DOHH2 (cell line): ENCODE results near the gene CRK.
"Not testable (repeated sequence)": the region's sequence is repeated elsewhere in the genome, so short reads cannot be mapped to it uniquely, and the experiment has no call there.

Source experiments
- H3F3A ChIP-seq: fragments of 200-600 bp; sonication (generic), shearing (Covaris generic); 2 replicates; pipeline ENCODE4 v1.6.0; 2016; ENCODE audit warnings: antibody characterized with exemption, mild to moderate bottlenecking; ENCODE audit not compliant: control insufficient read depth, insufficient read depth
- H3K27ac ChIP-seq: fragments of 200-600 bp; sonication (generic); 2 replicates; pipeline ENCODE4 v1.5.1; 2014; ENCODE audit warnings: low read depth, mild to moderate bottlenecking, low read length, moderate library complexity
- H3K27me3 ChIP-seq: fragments of 200-600 bp; sonication (generic); 2 replicates; pipeline ENCODE4 v1.6.1; 2014; ENCODE audit warnings: mild to moderate bottlenecking, low read length, mixed read lengths; ENCODE audit not compliant: control insufficient read depth
- H3K36me3 ChIP-seq: fragments of 200-600 bp; sonication (generic); 2 replicates; pipeline ENCODE4 v1.6.1; 2014; ENCODE audit warnings: mild to moderate bottlenecking, low read length, moderate library complexity, mixed read lengths; ENCODE audit not compliant: control insufficient read depth
- H3K4me1 ChIP-seq: fragments of 200-600 bp; sonication (generic); 2 replicates; pipeline ENCODE4 v1.6.1; 2014; ENCODE audit warnings: mild to moderate bottlenecking, low read length, mixed read lengths; ENCODE audit not compliant: control insufficient read depth
- H3K4me2 ChIP-seq: fragments of 200-600 bp; sonication (generic); 2 replicates; pipeline ENCODE4 v1.6.0; 2014; ENCODE audit warnings: mild to moderate bottlenecking, low read length, moderate library complexity
- H3K4me3 ChIP-seq: fragments of 200-600 bp; sonication (generic); 2 replicates; pipeline ENCODE4 v1.5.1; 2014; ENCODE audit warnings: mild to moderate bottlenecking, low read length, mixed read lengths
- H3K79me2 ChIP-seq: fragments of 200-600 bp; sonication (generic); 2 replicates; pipeline ENCODE4 v1.6.1; 2014; ENCODE audit warnings: mild to moderate bottlenecking, low read length, mixed read lengths; ENCODE audit not compliant: control insufficient read depth
- H3K9me2 ChIP-seq: fragments of 200-600 bp; sonication (generic); replicated peaks from 2 replicates; pipeline ENCODE4 v1.6.1; 2014; ENCODE audit warnings: mild to moderate bottlenecking, low read length, mixed read lengths; ENCODE audit not compliant: control insufficient read depth
- H3K9me3 ChIP-seq: fragments of 200-600 bp; sonication (generic); 2 replicates; pipeline ENCODE4 v1.6.1; 2014; ENCODE audit warnings: antibody characterized with exemption, low read length, mixed read lengths; ENCODE audit not compliant: control insufficient read depth, insufficient read depth
- H4K20me1 ChIP-seq: fragments of 200-600 bp; sonication (generic); 2 replicates; pipeline ENCODE4 v1.6.0; 2014; ENCODE audit warnings: low read depth, mild to moderate bottlenecking, antibody characterized with exemption, low read length, moderate library complexity; ENCODE audit not compliant: control insufficient read depth, insufficient read depth
- EZH2phosphoT487 ChIP-seq: fragments of 200-600 bp; sonication (generic); IDR thresholded peaks from 2 replicates; pipeline ENCODE4 v1.6.1; 2017; ENCODE audit warnings: borderline replicate concordance, mild to moderate bottlenecking, antibody characterized with exemption, low read length, moderate library complexity, mixed read lengths
- TF ChIP-seq, protein P1 (sequence below): fragments of 200-600 bp; sonication (generic); IDR thresholded peaks from one replicate; pipeline ENCODE4 v1.5.1; 2014; ENCODE audit warnings: antibody characterized with exemption, mild to moderate bottlenecking, low read depth, low read length; ENCODE audit not compliant: poor library complexity, severe bottlenecking

The CRK gene

DNA sequence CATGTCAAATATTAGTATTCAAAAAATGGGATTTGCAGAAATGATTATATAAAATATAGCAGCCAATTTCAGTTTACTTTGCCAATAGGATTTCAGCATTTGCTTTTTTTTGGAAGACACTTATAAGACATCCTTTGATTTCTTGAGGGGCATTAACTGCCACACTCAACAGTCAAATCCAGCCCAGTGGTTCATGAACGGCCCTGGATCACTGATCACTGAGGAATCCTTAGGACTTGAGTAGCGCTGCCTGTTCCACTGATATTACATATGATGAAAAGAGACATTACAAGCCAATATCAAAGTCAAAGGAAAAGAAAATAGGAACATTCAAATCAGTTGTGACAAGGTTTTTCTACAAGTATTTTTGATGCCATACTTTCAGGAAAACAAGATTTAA, 35.1 kb downstream of the CRK start:
- H4K20me1 ChIP-seq: no peaks in the 10 kb centered on the region

DNA sequence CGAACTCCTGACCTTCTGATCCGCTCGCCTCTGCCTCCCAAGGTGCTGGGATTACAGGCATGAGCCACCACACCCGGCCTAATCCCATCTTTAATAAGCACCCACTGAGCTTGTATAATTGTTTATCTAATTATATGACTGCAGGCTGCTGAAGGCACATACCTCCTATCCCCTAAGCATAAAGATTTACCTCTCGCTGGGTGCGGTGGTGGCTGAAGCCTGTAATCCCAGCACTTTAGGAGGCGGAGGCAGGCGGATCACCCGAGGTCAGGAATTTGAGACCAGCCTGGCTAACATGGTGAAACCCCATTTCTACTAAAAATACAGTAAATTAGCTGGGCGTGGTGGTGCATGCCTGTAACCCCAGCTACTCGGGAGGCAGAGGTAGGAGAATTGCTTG, 35.9 kb downstream of the CRK start:
- peaks cover 38% of the 10 kb centered on the region for H3K36me3 ChIP-seq

More for the DNA sequence above, 35.1 kb downstream of the CRK start:
- H3K9me2 ChIP-seq: no peaks in the 10 kb centered on the region
- no peak overlapping the region for H3K27ac ChIP-seq
- no peaks in the 10 kb centered on the region for H3K9me3 ChIP-seq
- H3F3A ChIP-seq: peaks cover 3% of the 10 kb centered on the region
- peaks cover 13% of the 10 kb centered on the region for H3K79me2 ChIP-seq
- H3K27me3 ChIP-seq: no peaks in the 10 kb centered on the region
- peaks cover 45% of the 10 kb centered on the region for H3K36me3 ChIP-seq
- TF ChIP-seq, protein P1, sequence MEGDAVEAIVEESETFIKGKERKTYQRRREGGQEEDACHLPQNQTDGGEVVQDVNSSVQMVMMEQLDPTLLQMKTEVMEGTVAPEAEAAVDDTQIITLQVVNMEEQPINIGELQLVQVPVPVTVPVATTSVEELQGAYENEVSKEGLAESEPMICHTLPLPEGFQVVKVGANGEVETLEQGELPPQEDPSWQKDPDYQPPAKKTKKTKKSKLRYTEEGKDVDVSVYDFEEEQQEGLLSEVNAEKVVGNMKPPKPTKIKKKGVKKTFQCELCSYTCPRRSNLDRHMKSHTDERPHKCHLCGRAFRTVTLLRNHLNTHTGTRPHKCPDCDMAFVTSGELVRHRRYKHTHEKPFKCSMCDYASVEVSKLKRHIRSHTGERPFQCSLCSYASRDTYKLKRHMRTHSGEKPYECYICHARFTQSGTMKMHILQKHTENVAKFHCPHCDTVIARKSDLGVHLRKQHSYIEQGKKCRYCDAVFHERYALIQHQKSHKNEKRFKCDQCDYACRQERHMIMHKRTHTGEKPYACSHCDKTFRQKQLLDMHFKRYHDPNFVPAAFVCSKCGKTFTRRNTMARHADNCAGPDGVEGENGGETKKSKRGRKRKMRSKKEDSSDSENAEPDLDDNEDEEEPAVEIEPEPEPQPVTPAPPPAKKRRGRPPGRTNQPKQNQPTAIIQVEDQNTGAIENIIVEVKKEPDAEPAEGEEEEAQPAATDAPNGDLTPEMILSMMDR: no peak
- no peak for TF ChIP-seq EZH2phosphoT487
- H3K4me1 ChIP-seq: no peaks in the 10 kb centered on the region
- H3K4me2 ChIP-seq: no peak overlapping the region
- H3K4me3 ChIP-seq: no peak overlapping the region

DNA sequence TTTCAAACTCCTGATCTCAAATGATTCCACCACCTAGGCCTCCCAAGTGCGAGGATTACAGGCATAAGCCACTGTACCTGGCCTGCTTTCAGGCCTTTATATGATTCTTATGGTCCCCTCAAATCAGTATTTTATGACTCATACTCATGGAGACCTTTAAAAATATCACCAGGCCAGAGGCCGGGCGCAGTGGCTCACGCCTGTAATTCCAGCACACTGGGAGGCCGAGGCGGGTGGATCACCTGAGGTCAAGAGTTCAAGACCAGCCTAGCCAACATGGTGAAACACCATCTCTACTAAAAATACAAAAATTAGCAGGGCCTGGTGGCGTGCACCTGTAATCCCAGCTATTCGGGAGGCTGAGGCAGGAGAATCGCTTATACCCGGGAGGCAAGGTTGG, 37.6 kb downstream of the CRK start:
- H3K4me3 ChIP-seq, H3K27ac ChIP-seq, H3F3A ChIP-seq, H3K4me1 ChIP-seq, H3K9me3 ChIP-seq, H3K79me2 ChIP-seq, H4K20me1 ChIP-seq, H3K27me3 ChIP-seq, H3K9me2 ChIP-seq, H3K4me2 ChIP-seq: not testable (repeated sequence)
- peaks cover 28% of the 10 kb centered on the region for H3K36me3 ChIP-seq

More for the DNA sequence above, 35.9 kb downstream of the CRK start:
- Histone ChIP-seq H3K9me3 (no peaks in the 10 kb centered on the region), H3F3A (peaks cover 3% of the 10 kb centered on the region), H3K9me2 (no peaks in the 10 kb centered on the region), H4K20me1 (no peaks in the 10 kb centered on the region), H3K79me2 (peaks cover 5% of the 10 kb centered on the region), H3K4me3 (no peak overlapping the region), H3K27me3 (no peaks in the 10 kb centered on the region), H3K4me2 (no peak overlapping the region), H3K27ac (no peak overlapping the region), H3K4me1 (no peaks in the 10 kb centered on the region)
- no peak for TF ChIP-seq EZH2phosphoT487
- TF ChIP-seq, protein P1: no peak

DNA sequence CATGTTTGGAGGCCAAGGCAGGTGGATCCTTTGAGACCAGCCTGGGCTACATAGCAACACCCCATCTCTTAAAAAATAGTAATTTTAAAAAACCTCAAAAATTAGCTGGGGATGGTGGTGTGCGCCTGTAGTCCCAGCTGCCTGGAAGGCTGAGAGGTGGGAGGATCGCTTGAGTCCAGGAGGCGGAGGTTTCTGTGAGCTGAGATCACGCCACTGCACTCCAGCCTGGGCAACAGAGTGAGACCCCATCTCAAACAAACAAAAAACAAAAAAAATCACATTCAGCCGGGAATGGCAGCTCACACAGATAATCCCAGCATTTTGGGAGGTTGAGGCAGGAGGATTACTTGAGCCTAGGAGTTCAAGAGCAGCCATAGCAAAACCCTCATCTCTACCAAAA, 39.6 kb downstream of the CRK start:
- Histone ChIP-seq H3K4me1 (no peaks in the 10 kb centered on the region), H3K79me2 (no peaks in the 10 kb centered on the region), H3K36me3 (peaks cover 11% of the 10 kb centered on the region), H3K27me3 (no peaks in the 10 kb centered on the region), H3K4me3 (no peak overlapping the region), H3K4me2 (no peak overlapping the region), H4K20me1 (no peaks in the 10 kb centered on the region), H3K27ac (no peak overlapping the region), H3F3A (peaks cover 3% of the 10 kb centered on the region), H3K9me2 (no peaks in the 10 kb centered on the region), H3K9me3 (no peaks in the 10 kb centered on the region)
- TF ChIP-seq EZH2phosphoT487: no peak
- TF ChIP-seq, protein P1: no peak
